Testis (tissue), 3 donors: ENCODE measurements around the gene CTF1. TPM values are rescaled to one million over a fixed set of nuclear protein-coding genes. Genes with fewer than 3 reads are reported as not detected.

Experiments
- DNase-seq: peaks from one replicate; pipeline ENCODE4 v3.0.0-alpha.2; 2019
- H3K27ac ChIP-seq, 2 donors: fragments of 200-600 bp; sonication (generic); one replicate each; pipeline ENCODE4 v1.5.1; 2019
- H3K27me3 ChIP-seq: fragments of 200-600 bp; sonication (generic); one replicate; pipeline ENCODE4 v1.5.1; 2019
- H3K36me3 ChIP-seq: fragments of 200-600 bp; sonication (generic); one replicate; pipeline ENCODE4 v1.5.1; 2017; ENCODE audit warnings: low read depth; ENCODE audit errors: missing control alignments
- H3K4me1 ChIP-seq: fragments of 200-600 bp; sonication (generic); one replicate; pipeline ENCODE4 v1.5.1; 2019
- H3K4me3 ChIP-seq, 2 donors: fragments of 200-600 bp; sonication (generic); one replicate each; pipeline ENCODE4 v1.5.1; 2017 to 2019
- H3K9me3 ChIP-seq: fragments of 200-600 bp; sonication (generic); one replicate; pipeline ENCODE4 v1.5.1; 2017
- POLR2A ChIP-seq: fragments of 450-650 bp; IDR thresholded peaks from one replicate; pipeline ENCODE4 v1.6.1; 2017; ENCODE audit warnings: antibody characterized with exemption, mild to moderate bottlenecking, moderate library complexity
- whole genome bisulfite sequencing, 2 donors: methylation state at CpG; one replicate each; pipeline ENCODE4 v1.1.5; 2018; 5-methylcytosine and 5-hydroxymethylcytosine counted together
- intact Hi-C: fragments of 100-400 bp; cut with DNase I; formaldehyde crosslinking; loops from one replicate; pipeline ENCODE4 v1.15.1; 2023; ENCODE audit warnings: low total_unique reads
- polyA plus RNA-seq: library from polyadenylated mRNA; stranded (reverse); fragments of 350-450 nt; fragmentation: Illumina TruSeq; extraction: RNeasy Lipid Tissue Mini Kit (QIAGEN cat#74804); gene quantifications from one replicate; pipeline ENCODE4 v1.2.3, GENCODE V29; 2014; ENCODE audit warnings: low read depth, low replicate concordance; ENCODE audit not compliant: insufficient read depth
- total RNA-seq, 2 donors: library from RNA; depleted of rRNA; stranded (reverse); fragments of >200 nt; gene quantifications; one replicate each; pipeline ENCODE4 v1.2.3, GENCODE V29; 2016
- TF ChIP-seq, protein P1 (sequence below), 3 experiments: fragments of 450-650 bp in 2 of 3; fragments of 200-600 bp in 1 of 3; sonication (generic) in 1 of 3; IDR thresholded peaks; one replicate each; pipeline ENCODE4 v1.5.1; 2016 to 2019; ENCODE audit warnings: antibody characterized with exemption in 3 of 3, mild to moderate bottlenecking in 2 of 3, moderate library complexity in 1 of 3

CTF1 gene
- total and polyA plus RNA-seq, 3 donors from 2014 or later, result 5.6 to 9.0 (median 5.9) TPM

DNA sequence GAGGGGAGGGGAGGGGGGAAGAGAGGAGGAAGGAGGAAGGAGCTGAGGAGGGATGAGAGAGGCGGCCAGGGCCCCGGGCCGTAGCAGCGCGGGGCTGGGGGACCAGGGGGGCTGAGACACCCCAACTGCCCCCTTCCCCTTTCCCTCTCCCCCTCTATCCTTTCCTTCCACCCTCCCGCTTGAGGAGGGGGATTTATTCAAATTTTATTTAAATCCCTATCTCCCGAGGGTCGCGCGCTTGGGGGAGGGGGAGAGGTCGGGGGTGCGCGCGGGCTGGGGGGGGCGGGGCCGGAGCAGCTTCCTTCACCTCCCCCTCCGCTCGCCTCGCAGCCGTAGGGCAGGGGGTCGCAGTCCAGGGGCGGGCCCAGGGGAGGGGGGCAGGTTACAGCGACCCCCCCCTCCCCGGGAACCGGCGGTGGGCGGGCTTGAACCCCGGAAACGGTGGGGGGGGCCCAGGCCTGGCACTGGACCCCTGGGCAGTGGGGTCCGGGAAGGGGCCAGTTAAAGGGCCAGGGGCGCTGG is 27.2 kb downstream of the CTF1 start, which contains the start of gene FBXL19:
TSS of gene FBXL19 (plus strand) at position 19 of the 522 bp plus-strand sequence. CDS start 2,183 bp downstream, outside the sequence.
- intact Hi-C loops, result loop anchor here (5.0 kb wide), 1 partner anchor 76 kb away; no protein-coding TSS in a partner anchor
- no peaks in the 10 kb centered on the region for H3K9me3 ChIP-seq
- H3K27me3 ChIP-seq, result no peaks in the 10 kb centered on the region
- H3K4me3 ChIP-seq, result peak within 1 kb of the TSS; percentile 78 to 87
- peaks cover 12% of the 10 kb centered on the region for H3K4me1 ChIP-seq
- no peak for DNase-seq
- WGBS, 2 donors, result 0% methylated on average over 11 to 29 of the region's 31 CpGs
- peak within 1 kb of the TSS; percentile 90 to 95 for H3K27ac ChIP-seq
- H3K36me3 ChIP-seq, result no peaks in the 10 kb centered on the region
- TF ChIP-seq, protein P1, sequence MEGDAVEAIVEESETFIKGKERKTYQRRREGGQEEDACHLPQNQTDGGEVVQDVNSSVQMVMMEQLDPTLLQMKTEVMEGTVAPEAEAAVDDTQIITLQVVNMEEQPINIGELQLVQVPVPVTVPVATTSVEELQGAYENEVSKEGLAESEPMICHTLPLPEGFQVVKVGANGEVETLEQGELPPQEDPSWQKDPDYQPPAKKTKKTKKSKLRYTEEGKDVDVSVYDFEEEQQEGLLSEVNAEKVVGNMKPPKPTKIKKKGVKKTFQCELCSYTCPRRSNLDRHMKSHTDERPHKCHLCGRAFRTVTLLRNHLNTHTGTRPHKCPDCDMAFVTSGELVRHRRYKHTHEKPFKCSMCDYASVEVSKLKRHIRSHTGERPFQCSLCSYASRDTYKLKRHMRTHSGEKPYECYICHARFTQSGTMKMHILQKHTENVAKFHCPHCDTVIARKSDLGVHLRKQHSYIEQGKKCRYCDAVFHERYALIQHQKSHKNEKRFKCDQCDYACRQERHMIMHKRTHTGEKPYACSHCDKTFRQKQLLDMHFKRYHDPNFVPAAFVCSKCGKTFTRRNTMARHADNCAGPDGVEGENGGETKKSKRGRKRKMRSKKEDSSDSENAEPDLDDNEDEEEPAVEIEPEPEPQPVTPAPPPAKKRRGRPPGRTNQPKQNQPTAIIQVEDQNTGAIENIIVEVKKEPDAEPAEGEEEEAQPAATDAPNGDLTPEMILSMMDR (IDR thresholded peaks at IDR 0.05), result no peak
- TF ChIP-seq POLR2A, result no peak

DNA sequence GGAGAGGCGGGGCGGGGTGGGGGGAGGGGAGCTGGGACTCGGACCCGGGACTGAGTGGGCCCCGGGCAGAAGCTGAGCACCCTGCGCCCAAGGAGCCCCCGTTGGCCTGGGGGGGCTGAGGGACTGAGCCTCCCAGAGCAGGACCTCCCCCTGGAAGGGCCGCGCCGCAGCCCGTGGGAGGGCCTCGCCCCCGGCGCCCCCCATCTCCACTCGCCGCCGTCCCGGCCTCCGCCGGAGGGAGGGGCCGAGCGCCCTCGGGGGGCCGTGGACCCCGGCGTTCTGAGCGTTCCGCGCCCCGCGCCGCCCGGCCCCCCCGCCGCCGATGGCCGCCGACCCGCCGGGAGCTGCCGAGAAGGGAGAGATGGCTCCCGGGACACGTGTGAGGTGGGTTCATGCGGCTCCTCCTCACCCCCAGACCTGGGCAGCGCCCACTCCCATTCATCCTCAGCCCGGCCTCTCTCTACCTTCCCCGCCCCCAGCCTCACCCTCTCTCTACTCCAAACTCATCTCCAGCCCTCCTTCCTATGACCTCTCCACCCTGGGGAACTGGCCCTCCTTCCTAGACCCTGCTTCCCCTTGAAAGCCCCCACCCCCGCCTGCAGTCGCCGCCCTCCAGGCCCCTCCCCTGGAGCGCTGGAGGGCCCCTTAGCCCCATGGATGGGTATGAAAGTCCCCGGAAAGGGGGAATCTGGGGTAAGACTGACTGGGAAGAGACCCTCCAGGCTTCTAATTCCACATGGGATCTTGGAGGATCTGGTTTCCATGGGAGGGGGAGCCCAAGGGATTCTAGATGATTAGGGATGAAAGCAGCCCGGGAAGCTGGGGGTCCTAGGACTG is 27.9 kb downstream of the CTF1 start:
- Histone ChIP-seq H3K36me3 (no peaks in the 10 kb centered on the region), H3K9me3 (no peaks in the 10 kb centered on the region), H3K27me3 (no peaks in the 10 kb centered on the region), H3K4me1 (peaks cover 12% of the 10 kb centered on the region), H3K27ac (peak overlapping the region; percentile 79 to 90), H3K4me3 (peak overlapping the region; percentile 78 to 87)
- 2 to 10% methylated on average over 8 to 39 of the region's 53 CpGs for WGBS, 2 donors
- intact Hi-C loops, result loop anchor here (5.0 kb wide), 1 partner anchor 77 kb away; no protein-coding TSS in a partner anchor
- DNase-seq, result no peak
- TF ChIP-seq, protein P1 (IDR thresholded peaks at IDR 0.05), result no peak
- no peak for TF ChIP-seq POLR2A

DNA sequence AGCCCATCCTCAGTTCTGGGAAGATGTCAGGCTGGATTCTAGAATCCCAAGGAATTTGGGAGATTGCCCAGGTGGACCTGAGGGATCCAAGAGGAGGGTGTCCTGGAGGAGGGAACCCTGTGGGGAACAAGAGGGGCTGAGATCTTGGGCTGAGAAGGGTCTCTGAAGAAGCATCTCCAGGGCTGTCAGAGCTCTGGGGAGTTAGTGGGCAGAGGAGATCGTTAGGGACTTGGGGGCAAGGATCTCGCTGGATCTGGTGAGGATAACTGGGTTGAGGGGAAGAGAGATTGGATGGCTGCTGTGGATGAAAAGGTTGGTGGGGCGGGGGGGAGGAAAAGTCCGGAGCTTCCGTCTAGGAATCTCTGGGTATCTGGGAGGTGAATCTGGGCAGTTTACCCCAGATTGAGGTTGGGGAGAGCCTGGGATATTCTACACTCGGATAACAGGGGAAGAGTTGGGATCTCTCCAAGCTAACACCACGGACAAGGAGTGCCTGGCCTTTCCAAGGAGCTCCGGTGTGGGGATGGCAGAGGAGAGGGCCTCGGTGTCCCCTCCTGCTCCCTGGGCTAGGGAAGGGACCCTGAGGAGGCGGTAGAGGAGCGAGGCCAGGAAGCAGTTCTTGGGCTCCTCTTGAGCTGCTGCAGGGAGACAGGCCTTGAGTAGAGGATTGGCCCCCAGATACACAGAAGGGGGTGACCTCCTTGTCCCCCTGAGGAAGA is 28.7 kb downstream of the CTF1 start:
- intact Hi-C loops, result loop anchor here (5.0 kb wide), 1 partner anchor 78 kb away; no protein-coding TSS in a partner anchor
- Histone ChIP-seq H3K27me3 (no peaks in the 10 kb centered on the region), H3K27ac (peak overlapping the region; percentile 79 to 90), H3K36me3 (no peaks in the 10 kb centered on the region), H3K4me3 (peak overlapping the region; percentile 78 to 87), H3K9me3 (no peaks in the 10 kb centered on the region), H3K4me1 (peaks cover 14% of the 10 kb centered on the region)
- 40 to 66% methylated on average over 11 of the region's 11 CpGs for WGBS, 2 donors
- TF ChIP-seq, protein P1 (IDR thresholded peaks at IDR 0.05), result no peak
- TF ChIP-seq POLR2A, result no peak
- DNase-seq, result no peak

DNA sequence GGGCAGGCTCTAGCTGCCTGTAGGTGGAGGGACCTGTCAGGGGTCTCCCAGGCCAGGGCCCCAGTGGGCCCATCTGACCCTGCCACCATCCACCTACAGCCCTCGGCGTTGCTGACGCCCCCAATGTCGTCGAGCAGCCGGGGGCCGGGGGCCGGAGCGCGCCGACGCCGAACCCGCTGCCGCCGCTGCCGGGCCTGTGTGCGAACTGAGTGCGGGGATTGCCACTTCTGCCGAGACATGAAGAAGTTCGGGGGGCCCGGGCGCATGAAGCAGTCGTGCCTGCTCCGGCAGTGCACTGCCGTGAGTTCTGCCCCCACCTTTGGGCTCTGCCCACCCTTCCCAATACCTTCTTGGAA is 29.2 kb downstream of the CTF1 start:
- H3K27ac ChIP-seq, result peak overlapping the region; percentile 79 to 90
- peak overlapping the region; percentile 2 to 87 for H3K4me3 ChIP-seq
- DNase-seq, result no peak
- H3K4me1 ChIP-seq, result peaks cover 19% of the 10 kb centered on the region
- no peaks in the 10 kb centered on the region for H3K9me3 ChIP-seq
- intact Hi-C loops, result no loop called here
- TF ChIP-seq, protein P1 (IDR thresholded peaks at IDR 0.05), result no peak
- TF ChIP-seq POLR2A, result no peak
- H3K36me3 ChIP-seq, result no peaks in the 10 kb centered on the region
- H3K27me3 ChIP-seq, result no peaks in the 10 kb centered on the region
- WGBS, 2 donors, result 71 to 83% methylated on average over 5 to 23 of the region's 26 CpGs
